ENCODE data around the gene HERC6.

The HERC6 gene

DNA sequence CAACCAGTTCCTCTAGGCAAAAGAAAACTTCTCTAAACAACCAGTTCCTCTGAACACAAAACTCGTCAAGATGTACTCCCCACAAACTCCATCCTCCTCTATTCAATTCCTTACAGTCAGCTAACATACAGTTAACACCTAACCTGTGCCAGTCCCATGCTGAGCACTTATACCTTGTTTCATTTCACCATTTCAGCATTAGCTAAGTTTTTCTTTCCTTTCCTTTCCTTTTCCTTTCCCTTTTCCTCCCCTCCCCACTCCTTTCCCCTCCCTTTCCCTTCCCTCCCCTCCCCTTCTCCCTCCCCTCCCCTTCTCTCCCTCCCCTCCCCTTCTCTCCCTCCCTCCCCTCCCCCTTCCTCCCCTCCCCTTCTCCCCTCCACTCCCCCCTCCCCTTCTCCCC, 13.1 kb downstream of the HERC6 start:
- Histone ChIP-seq H3K27me3 (ENCODE audit: insufficient read depth, poor library complexity, severe bottlenecking) (no peaks in the 10 kb centered on the region), H3K27ac (replicated peaks) (no peak overlapping the region), H3K4me3 (replicated peaks; ENCODE audit: insufficient read depth, low read length) (no peak overlapping the region)
- TF ChIP-seq SPI1 (IDR thresholded peaks at IDR 0.05; ENCODE audit: borderline replicate concordance, low read depth) (no peak), REST (IDR thresholded peaks at IDR 0.05; ENCODE audit: insufficient replicate concordance, low read depth) (no peak), POLR2AphosphoS5 (IDR thresholded peaks at IDR 0.05; ENCODE audit: low read depth) (no peak), GABPA (IDR thresholded peaks at IDR 0.05; ENCODE audit: low read depth) (no peak)
- TF ChIP-seq, protein P1, sequence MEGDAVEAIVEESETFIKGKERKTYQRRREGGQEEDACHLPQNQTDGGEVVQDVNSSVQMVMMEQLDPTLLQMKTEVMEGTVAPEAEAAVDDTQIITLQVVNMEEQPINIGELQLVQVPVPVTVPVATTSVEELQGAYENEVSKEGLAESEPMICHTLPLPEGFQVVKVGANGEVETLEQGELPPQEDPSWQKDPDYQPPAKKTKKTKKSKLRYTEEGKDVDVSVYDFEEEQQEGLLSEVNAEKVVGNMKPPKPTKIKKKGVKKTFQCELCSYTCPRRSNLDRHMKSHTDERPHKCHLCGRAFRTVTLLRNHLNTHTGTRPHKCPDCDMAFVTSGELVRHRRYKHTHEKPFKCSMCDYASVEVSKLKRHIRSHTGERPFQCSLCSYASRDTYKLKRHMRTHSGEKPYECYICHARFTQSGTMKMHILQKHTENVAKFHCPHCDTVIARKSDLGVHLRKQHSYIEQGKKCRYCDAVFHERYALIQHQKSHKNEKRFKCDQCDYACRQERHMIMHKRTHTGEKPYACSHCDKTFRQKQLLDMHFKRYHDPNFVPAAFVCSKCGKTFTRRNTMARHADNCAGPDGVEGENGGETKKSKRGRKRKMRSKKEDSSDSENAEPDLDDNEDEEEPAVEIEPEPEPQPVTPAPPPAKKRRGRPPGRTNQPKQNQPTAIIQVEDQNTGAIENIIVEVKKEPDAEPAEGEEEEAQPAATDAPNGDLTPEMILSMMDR (IDR thresholded peaks at IDR 0.05; ENCODE audit: insufficient read depth, low read length) = no peak
- DNase-seq (ENCODE audit: low read depth in 1 of 2, low spot score in 1 of 2) = no peak

DNA sequence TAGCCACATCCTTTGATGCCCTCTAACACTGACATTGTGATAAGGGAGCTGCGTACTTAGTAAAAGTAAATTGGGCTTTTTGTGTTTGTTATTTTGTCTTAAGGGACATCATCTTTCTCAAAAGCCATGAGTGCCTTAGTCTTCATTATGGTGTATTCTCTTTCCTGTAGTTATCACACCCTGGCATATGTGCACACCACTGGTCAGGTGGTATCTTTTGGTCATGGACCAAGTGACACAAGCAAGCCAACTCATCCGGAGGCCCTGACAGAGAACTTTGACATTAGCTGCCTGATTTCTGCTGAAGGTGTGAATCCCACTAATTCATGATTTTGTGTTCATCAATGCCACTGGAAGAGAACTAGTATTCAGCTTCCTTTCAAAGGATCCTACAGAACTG, 18.0 kb downstream of the HERC6 start:
- TF ChIP-seq, protein P1 (IDR thresholded peaks at IDR 0.05; ENCODE audit: insufficient read depth, low read length) = no peak
- TF ChIP-seq SPI1 (IDR thresholded peaks at IDR 0.05; ENCODE audit: borderline replicate concordance, low read depth) (no peak), REST (IDR thresholded peaks at IDR 0.05; ENCODE audit: insufficient replicate concordance, low read depth) (no peak), GABPA (IDR thresholded peaks at IDR 0.05; ENCODE audit: low read depth) (no peak), POLR2AphosphoS5 (IDR thresholded peaks at IDR 0.05; ENCODE audit: low read depth) (no peak)
- DNase-seq (ENCODE audit: low read depth in 1 of 2, low spot score in 1 of 2) = no peak
- Histone ChIP-seq H3K27me3 (ENCODE audit: insufficient read depth, poor library complexity, severe bottlenecking) (no peaks in the 10 kb centered on the region), H3K27ac (replicated peaks) (no peak overlapping the region), H3K4me3 (replicated peaks; ENCODE audit: insufficient read depth, low read length) (no peak overlapping the region)

GRCh38 chr4:88398381-88398780, 19.7 kb downstream of the HERC6 start:
- DNase-seq (ENCODE audit: low read depth in 1 of 2, low spot score in 1 of 2) = peak in 1 of 2 experiments; percentile 8
- TF ChIP-seq REST (IDR thresholded peaks at IDR 0.05; ENCODE audit: insufficient replicate concordance, low read depth) (no peak), SPI1 (IDR thresholded peaks at IDR 0.05; ENCODE audit: borderline replicate concordance, low read depth) (peak; percentile 43; the same call in 1 of the 2 replicates)
- no peak overlapping the region for H3K27ac ChIP-seq (replicated peaks)

GRCh38 chr4:88409206-88409605, 30.6 kb downstream of the HERC6 start:
- no peak for DNase-seq (ENCODE audit: low read depth in 1 of 2, low spot score in 1 of 2)
- Histone ChIP-seq H3K4me3 (replicated peaks; ENCODE audit: insufficient read depth, low read length) (no peak overlapping the region), H3K27ac (replicated peaks) (no peak overlapping the region), H3K27me3 (ENCODE audit: insufficient read depth, poor library complexity, severe bottlenecking) (no peaks in the 10 kb centered on the region)
- TF ChIP-seq POLR2AphosphoS5 (IDR thresholded peaks at IDR 0.05; ENCODE audit: low read depth) (no peak), REST (IDR thresholded peaks at IDR 0.05; ENCODE audit: insufficient replicate concordance, low read depth) (no peak), SPI1 (IDR thresholded peaks at IDR 0.05; ENCODE audit: borderline replicate concordance, low read depth) (no peak), GABPA (IDR thresholded peaks at IDR 0.05; ENCODE audit: low read depth) (no peak)
- TF ChIP-seq, protein P1 (IDR thresholded peaks at IDR 0.05; ENCODE audit: insufficient read depth, low read length) = no peak

More at GRCh38 chr4:88398381-88398780, 19.7 kb downstream of the HERC6 start:
- H3K4me3 ChIP-seq (replicated peaks; ENCODE audit: insufficient read depth, low read length) = no peak overlapping the region
- no peaks in the 10 kb centered on the region for H3K27me3 ChIP-seq (ENCODE audit: insufficient read depth, poor library complexity, severe bottlenecking)

Measured in HL-60 (cell line).